ENCODE data around the gene PDIA4. TPM values are rescaled to one million over a fixed set of nuclear protein-coding genes. Genes with fewer than 3 reads are reported as not detected.

The PDIA4 gene
- total and polyA plus RNA-seq, 2 of the 8 experiments (the other 6 are each of a cell fraction or from before 2014, with no cell fraction given) = 119 to 303 TPM

DNA sequence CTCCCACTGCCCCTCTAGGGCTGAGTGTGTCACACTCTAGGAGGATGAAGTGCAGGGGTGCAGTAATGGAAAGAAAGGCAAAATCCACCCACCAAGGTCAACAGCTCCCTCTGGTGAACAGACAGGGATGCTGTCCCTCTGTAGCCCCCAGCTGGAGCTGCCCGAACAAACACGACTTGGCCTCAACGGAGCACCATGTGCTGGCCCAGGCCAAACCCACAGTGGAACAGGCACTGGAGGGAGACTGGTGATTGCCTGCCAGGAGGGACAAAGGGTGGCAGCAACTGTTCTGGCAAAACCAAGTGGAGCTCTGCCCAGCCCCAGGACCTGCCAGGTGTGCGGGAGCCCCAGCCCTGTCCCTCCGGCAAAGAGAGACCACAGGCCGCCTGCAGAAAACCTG, 20.7 kb downstream of the PDIA4 start:
- Histone ChIP-seq H2BK5ac (ENCODE audit: low read depth, low read length) (no peak overlapping the region), H4K8ac (ENCODE audit: extremely low read depth, insufficient read depth, low read length) (no peak overlapping the region), H2BK20ac (ENCODE audit: low read length) (no peak overlapping the region), H3K79me2 (ENCODE audit: control insufficient read depth in 1 of 2, insufficient read depth in 2 of 2, low read length in 2 of 2) (no peaks in the 10 kb centered on the region), H4K5ac (ENCODE audit: insufficient read length, low read depth, low read length) (no peak overlapping the region), H3K4me2 (ENCODE audit: insufficient read depth in 1 of 2, low read depth in 2 of 2, low read length in 2 of 2) (no peak overlapping the region), H4K20me1 (replicated peaks in 1 of 2; ENCODE audit: control insufficient read depth in 1 of 2, insufficient read depth in 2 of 2, low read length in 2 of 2) (peaks cover 12 to 21% of the 10 kb centered on the region in 2 experiments), H3K9me3 (ENCODE audit: insufficient read depth in 2 of 2, low read depth in 1 of 2, low read length in 1 of 2) (no peaks in the 10 kb centered on the region), H4K91ac (replicated peaks; ENCODE audit: insufficient read length, low read length) (no peak overlapping the region), H3K4me3 (ENCODE audit: extremely low read depth in 1 of 4, insufficient read depth in 2 of 4, low read depth in 3 of 4, low read length in 4 of 4) (no peak overlapping the region), H2AK5ac (ENCODE audit: low read depth, low read length) (no peak overlapping the region), H2BK15ac (ENCODE audit: low read length) (no peak overlapping the region), H3K56ac (replicated peaks; ENCODE audit: insufficient read length, low read depth, low read length) (no peak overlapping the region), H3K4me1 (replicated peaks in 1 of 4; ENCODE audit: control insufficient read depth in 3 of 4, insufficient read depth in 4 of 4, low read length in 3 of 4) (no peaks in the 10 kb centered on the region; a peak in 3 of 7 replicates), H2AFZ (ENCODE audit: low read length) (no peak overlapping the region), H3K36me3 (ENCODE audit: control insufficient read depth in 2 of 4, insufficient read depth in 4 of 4, low read length in 3 of 4) (peaks cover 41 to 90% (median 76%) of the 10 kb centered on the region in 4 experiments), H2BK120ac (replicated peaks; ENCODE audit: low read depth, low read length) (no peak overlapping the region), H3K18ac (ENCODE audit: extremely low read depth, low read length) (no peak overlapping the region), H3K27ac (ENCODE audit: low read depth, low read length) (no peak overlapping the region), H3K27me3 (replicated peaks in 1 of 4; ENCODE audit: control insufficient read depth in 3 of 4, extremely low read depth in 1 of 4, insufficient read depth in 3 of 4, low read length in 3 of 4) (no peaks in the 10 kb centered on the region), H3K4ac (replicated peaks; ENCODE audit: insufficient read length, low read depth, low read length) (no peak overlapping the region), H3K23ac (ENCODE audit: insufficient read length) (no peak overlapping the region), H3K14ac (ENCODE audit: insufficient read length) (no peak overlapping the region), H3K9ac (replicated peaks in 1 of 4; ENCODE audit: extremely low read depth in 1 of 4, low read depth in 3 of 4, low read length in 3 of 4) (no peak overlapping the region), H3K79me1 (ENCODE audit: low read depth, low read length) (peaks cover 7% of the 10 kb centered on the region), H3K23me2 (ENCODE audit: low read depth, low read length) (no peaks in the 10 kb centered on the region), H2BK12ac (ENCODE audit: low read depth, low read length) (no peak overlapping the region)
- ChIA-PET CTCF (ENCODE audit: partially characterized antibody) (interaction anchor here (0.9 to 4.4 kb wide), 22 partner anchors 8 to 423 kb away, joined by 3 to 56 read pairs (median 5); partner anchors contain the start of gene ZNF425), POLR2A (ENCODE audit: partially characterized antibody) (interaction anchor here (0.8 to 1.3 kb wide), 4 partner anchors 14 to 269 kb away, joined by 3 to 5 read pairs (median 3); no protein-coding TSS in a partner anchor)
- WGBS, 2 experiments (ENCODE audit: extremely low coverage in 1 of 2, insufficient coverage in 1 of 2, insufficient read length in 1 of 2, insufficient replicate concordance in 2 of 2, low coverage in 1 of 2, low lambda C conversion rate in 2 of 2, missing lambda C conversion rate in 1 of 2) = 92% methylated on average over 6 of the region's 6 CpGs; no CpG with 5 or more reads in 1 of the 2 experiments
- FAIRE-seq (no peak), DNase-seq (ENCODE audit: low read depth in 1 of 2, low spot score in 2 of 2) (no peak)
- 0 out of 2 replicates have a peak, but pooled peaks have one; percentile 36 for TF ChIP-seq MAX (IDR thresholded peaks at IDR 0.05)
- no peak for TF ChIP-seq EP300 (IDR thresholded peaks at IDR 0.05; ENCODE audit: borderline replicate concordance in 1 of 2, low read depth in 2 of 2, low read length in 2 of 2)
- no peak for TF ChIP-seq ASH2L (IDR thresholded peaks at IDR 0.05; ENCODE audit: low read length)
- TF ChIP-seq BCL11A (IDR thresholded peaks at IDR 0.05; ENCODE audit: low read depth in 2 of 2, low read length in 2 of 2) = no peak
- TF ChIP-seq, protein P1, sequence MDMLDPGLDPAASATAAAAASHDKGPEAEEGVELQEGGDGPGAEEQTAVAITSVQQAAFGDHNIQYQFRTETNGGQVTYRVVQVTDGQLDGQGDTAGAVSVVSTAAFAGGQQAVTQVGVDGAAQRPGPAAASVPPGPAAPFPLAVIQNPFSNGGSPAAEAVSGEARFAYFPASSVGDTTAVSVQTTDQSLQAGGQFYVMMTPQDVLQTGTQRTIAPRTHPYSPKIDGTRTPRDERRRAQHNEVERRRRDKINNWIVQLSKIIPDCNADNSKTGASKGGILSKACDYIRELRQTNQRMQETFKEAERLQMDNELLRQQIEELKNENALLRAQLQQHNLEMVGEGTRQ (IDR thresholded peaks at IDR 0.05; ENCODE audit: low read length) = no peak
- no peak for TF ChIP-seq YY1 (IDR thresholded peaks at IDR 0.05; ENCODE audit: low read depth, low read length)
- TF ChIP-seq CBX5 (IDR thresholded peaks at IDR 0.05; ENCODE audit: low read depth, low read length) = no peak
- TF ChIP-seq EZH2 (IDR thresholded peaks at IDR 0.05; ENCODE audit: low read depth, low read length, severe bottlenecking) = no peak
- TF ChIP-seq SIRT6 (IDR thresholded peaks at IDR 0.05; ENCODE audit: low read length) = no peak
- TF ChIP-seq, protein P2, sequence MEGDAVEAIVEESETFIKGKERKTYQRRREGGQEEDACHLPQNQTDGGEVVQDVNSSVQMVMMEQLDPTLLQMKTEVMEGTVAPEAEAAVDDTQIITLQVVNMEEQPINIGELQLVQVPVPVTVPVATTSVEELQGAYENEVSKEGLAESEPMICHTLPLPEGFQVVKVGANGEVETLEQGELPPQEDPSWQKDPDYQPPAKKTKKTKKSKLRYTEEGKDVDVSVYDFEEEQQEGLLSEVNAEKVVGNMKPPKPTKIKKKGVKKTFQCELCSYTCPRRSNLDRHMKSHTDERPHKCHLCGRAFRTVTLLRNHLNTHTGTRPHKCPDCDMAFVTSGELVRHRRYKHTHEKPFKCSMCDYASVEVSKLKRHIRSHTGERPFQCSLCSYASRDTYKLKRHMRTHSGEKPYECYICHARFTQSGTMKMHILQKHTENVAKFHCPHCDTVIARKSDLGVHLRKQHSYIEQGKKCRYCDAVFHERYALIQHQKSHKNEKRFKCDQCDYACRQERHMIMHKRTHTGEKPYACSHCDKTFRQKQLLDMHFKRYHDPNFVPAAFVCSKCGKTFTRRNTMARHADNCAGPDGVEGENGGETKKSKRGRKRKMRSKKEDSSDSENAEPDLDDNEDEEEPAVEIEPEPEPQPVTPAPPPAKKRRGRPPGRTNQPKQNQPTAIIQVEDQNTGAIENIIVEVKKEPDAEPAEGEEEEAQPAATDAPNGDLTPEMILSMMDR (IDR thresholded peaks at IDR 0.05; ENCODE audit: control extremely low read depth in 1 of 3, insufficient read depth in 1 of 3, low read depth in 1 of 3, low read length in 3 of 3) = peak; percentile 34 to 48 (median 47); a peak in 3 of 4 replicates
